ENCODE results near the gene EYA2.

- TF ChIP-seq CTCF (conservative IDR thresholded peaks at IDR 0.05; ENCODE audit: low read depth, low read length) (no peak), EZH2 (IDR thresholded peaks at IDR 0.05; ENCODE audit: borderline replicate concordance, low read depth, low read length, poor library complexity, severe bottlenecking) (no peak)
Measured at GRCh38 chr20:47080365-47080764, 185.7 kb downstream of the EYA2 start.

Measured in A673 (cell line).